Transverse colon (tissue), 4 donors: ENCODE measurements around the gene LYPD6.

ENCODE experiments used
- CTCF ChIP-seq, 5 experiments: fragments of 200-600 bp in 3 of 5; fragments of 450-650 bp in 2 of 5; sonication (generic) in 3 of 5; IDR thresholded peaks; 1 replicate in 2 of 5; 2 replicates in 3 of 5; pipeline ENCODE4 v1.5.1; 2016 to 2017; ENCODE audit warnings: antibody characterized with exemption in 5 of 5, inconsistent platforms in 3 of 5, mild to moderate bottlenecking in 2 of 5, moderate library complexity in 1 of 5
- EP300 ChIP-seq: sonication (generic); formaldehyde crosslinking; IDR thresholded peaks from one replicate; pipeline ENCODE4 v1.6.1; 2017; ENCODE audit warnings: antibody characterized with exemption, low read depth
- POLR2A ChIP-seq: fragments of 450-650 bp; IDR thresholded peaks from one replicate; pipeline ENCODE4 v1.6.1; 2016; ENCODE audit warnings: antibody characterized with exemption, mild to moderate bottlenecking, moderate library complexity
- POLR2AphosphoS5 ChIP-seq, 3 donors: sonication (generic); formaldehyde crosslinking; IDR thresholded peaks; one replicate each; pipeline ENCODE4 v1.6.1; 2016; ENCODE audit warnings: antibody characterized with exemption in 3 of 3

GRCh38 chr2:149383340-149383739 lies 53.0 kb downstream of the LYPD6 start:
- TF ChIP-seq CTCF (IDR thresholded peaks at IDR 0.05) = no peak
- no peak for TF ChIP-seq POLR2A
- no peak for TF ChIP-seq POLR2AphosphoS5 (IDR thresholded peaks at IDR 0.05)
- TF ChIP-seq EP300 = no peak
